ENCODE data around the gene CSNK2A1. TPM values are rescaled to one million over a fixed set of nuclear protein-coding genes. Genes with fewer than 3 reads are reported as not detected.

Gene CSNK2A1
- total RNA-seq, 1 donor, result 117 TPM

- DNase-seq (ENCODE audit: low read depth), result no peak
- H3K4me3 ChIP-seq (ENCODE audit: low read depth, low read length), result no peak overlapping the region
- no peak for TF ChIP-seq CTCF (IDR thresholded peaks at IDR 0.05; ENCODE audit: insufficient read depth, low read depth, low read length)
Measured at GRCh38 chr20:474581-474980, 69.0 kb downstream of the CSNK2A1 start.

GRCh38 chr20:472889-473292 lies 70.7 kb downstream of the CSNK2A1 start:
- no peak for DNase-seq (ENCODE audit: low read depth)
- H3K4me3 ChIP-seq (ENCODE audit: low read depth, low read length), result no peak overlapping the region
- TF ChIP-seq CTCF (IDR thresholded peaks at IDR 0.05; ENCODE audit: insufficient read depth, low read depth, low read length), result no peak

GRCh38 chr20:472137-472846 lies 71.3 kb downstream of the CSNK2A1 start:
- no peak for TF ChIP-seq CTCF (IDR thresholded peaks at IDR 0.05; ENCODE audit: insufficient read depth, low read depth, low read length)
- H3K4me3 ChIP-seq (ENCODE audit: low read depth, low read length), result no peak overlapping the region
- DNase-seq (ENCODE audit: low read depth), result no peak

- DNase-seq (ENCODE audit: low read depth), result no peak
- TF ChIP-seq CTCF (IDR thresholded peaks at IDR 0.05; ENCODE audit: insufficient read depth, low read depth, low read length), result no peak
- no peak overlapping the region for H3K4me3 ChIP-seq (ENCODE audit: low read depth, low read length)
Measured at GRCh38 chr20:469746-470490, 73.7 kb downstream of the CSNK2A1 start.

- no peak for TF ChIP-seq CTCF (IDR thresholded peaks at IDR 0.05; ENCODE audit: insufficient read depth, low read depth, low read length)
- DNase-seq (ENCODE audit: low read depth), result no peak
- H3K4me3 ChIP-seq (ENCODE audit: low read depth, low read length), result no peak overlapping the region
Measured at GRCh38 chr20:467755-468154, 75.8 kb downstream of the CSNK2A1 start.

GRCh38 chr20:462199-462991 lies 81.2 kb downstream of the CSNK2A1 start, which contains the start of gene TBC1D20:
TSS of gene TBC1D20 (minus strand) at chr20:462533. CDS start at chr20:462405, 128 bp downstream.
- H3K4me3 ChIP-seq (ENCODE audit: low read depth, low read length), result peak within 1 kb of the TSS; percentile 91
- peak; percentile 9 for TF ChIP-seq CTCF (IDR thresholded peaks at IDR 0.05; ENCODE audit: insufficient read depth, low read depth, low read length)
- peak; percentile 86 for DNase-seq (ENCODE audit: low read depth)

All from fibroblast of villous mesenchyme (primary cell).